Thyroid gland (tissue), 4 donors: ENCODE data around the gene CDC42EP5.

Experiments
- CTCF ChIP-seq, 6 experiments: fragments of 200-600 bp in 3 of 6; fragments of 450-650 bp in 3 of 6; sonication (generic) in 3 of 6; IDR thresholded peaks; one replicate each; pipeline ENCODE4 v1.5.1; 2016 to 2019; ENCODE audit warnings: antibody characterized with exemption in 6 of 6, mild to moderate bottlenecking in 2 of 6, inconsistent platforms in 1 of 6, moderate library complexity in 1 of 6
- POLR2A ChIP-seq, 2 donors: fragments of 450-650 bp; IDR thresholded peaks; one replicate each; pipeline ENCODE4 v1.6.1; 2017; ENCODE audit warnings: antibody characterized with exemption in 2 of 2, mild to moderate bottlenecking in 2 of 2, moderate library complexity in 1 of 2

DNA sequence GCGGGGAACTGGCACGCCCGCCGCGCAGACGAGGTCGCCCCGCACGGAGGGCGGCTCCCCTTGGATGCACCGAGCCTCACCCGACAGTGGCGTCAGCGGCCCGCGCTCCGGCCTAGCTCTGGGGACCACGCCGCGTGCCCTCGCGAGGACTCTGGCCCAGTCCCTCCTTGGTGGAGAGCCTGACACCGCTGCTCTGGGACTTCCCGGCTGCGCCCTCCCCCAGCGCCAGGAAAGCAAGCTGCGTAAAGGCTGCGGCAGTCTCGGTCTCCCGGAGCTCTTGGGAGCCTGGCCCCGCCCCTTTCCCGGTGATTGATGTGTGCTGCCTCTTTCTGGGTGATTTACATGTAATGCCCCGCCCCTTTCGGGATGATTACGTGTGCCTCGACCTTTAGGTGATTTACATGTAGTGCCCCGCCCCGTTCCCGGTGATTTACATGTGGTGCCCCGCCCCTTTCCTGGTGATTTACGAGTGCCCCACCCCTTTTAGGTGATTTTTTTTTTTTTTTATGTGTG lies 9.5 kb downstream of the CDC42EP5 start, which contains the start of gene LENG9:
- TF ChIP-seq POLR2A (IDR thresholded peaks at IDR 0.05) (peak in 1 of 2 donors; percentile 64), CTCF (IDR thresholded peaks at IDR 0.05) (no peak)
